GM12872 (cell line): ENCODE measurements around the gene SF3B3.

Experiments used
- TF ChIP-seq, protein P1 (sequence below): IDR thresholded peaks from 3 replicates; pipeline ENCODE4 v1.5.1; 2011; ENCODE audit warnings: low read depth, mild to moderate bottlenecking, low read length, moderate library complexity; ENCODE audit not compliant: insufficient read depth

Gene SF3B3

GRCh38 chr16:70523743-70524398, at the start of gene SF3B3:
SF3B3 (plus strand) TSS chr16:70523816; CDS start chr16:70526657, 2,841 bp downstream.
- TF ChIP-seq, protein P1, sequence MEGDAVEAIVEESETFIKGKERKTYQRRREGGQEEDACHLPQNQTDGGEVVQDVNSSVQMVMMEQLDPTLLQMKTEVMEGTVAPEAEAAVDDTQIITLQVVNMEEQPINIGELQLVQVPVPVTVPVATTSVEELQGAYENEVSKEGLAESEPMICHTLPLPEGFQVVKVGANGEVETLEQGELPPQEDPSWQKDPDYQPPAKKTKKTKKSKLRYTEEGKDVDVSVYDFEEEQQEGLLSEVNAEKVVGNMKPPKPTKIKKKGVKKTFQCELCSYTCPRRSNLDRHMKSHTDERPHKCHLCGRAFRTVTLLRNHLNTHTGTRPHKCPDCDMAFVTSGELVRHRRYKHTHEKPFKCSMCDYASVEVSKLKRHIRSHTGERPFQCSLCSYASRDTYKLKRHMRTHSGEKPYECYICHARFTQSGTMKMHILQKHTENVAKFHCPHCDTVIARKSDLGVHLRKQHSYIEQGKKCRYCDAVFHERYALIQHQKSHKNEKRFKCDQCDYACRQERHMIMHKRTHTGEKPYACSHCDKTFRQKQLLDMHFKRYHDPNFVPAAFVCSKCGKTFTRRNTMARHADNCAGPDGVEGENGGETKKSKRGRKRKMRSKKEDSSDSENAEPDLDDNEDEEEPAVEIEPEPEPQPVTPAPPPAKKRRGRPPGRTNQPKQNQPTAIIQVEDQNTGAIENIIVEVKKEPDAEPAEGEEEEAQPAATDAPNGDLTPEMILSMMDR, result no peak

DNA sequence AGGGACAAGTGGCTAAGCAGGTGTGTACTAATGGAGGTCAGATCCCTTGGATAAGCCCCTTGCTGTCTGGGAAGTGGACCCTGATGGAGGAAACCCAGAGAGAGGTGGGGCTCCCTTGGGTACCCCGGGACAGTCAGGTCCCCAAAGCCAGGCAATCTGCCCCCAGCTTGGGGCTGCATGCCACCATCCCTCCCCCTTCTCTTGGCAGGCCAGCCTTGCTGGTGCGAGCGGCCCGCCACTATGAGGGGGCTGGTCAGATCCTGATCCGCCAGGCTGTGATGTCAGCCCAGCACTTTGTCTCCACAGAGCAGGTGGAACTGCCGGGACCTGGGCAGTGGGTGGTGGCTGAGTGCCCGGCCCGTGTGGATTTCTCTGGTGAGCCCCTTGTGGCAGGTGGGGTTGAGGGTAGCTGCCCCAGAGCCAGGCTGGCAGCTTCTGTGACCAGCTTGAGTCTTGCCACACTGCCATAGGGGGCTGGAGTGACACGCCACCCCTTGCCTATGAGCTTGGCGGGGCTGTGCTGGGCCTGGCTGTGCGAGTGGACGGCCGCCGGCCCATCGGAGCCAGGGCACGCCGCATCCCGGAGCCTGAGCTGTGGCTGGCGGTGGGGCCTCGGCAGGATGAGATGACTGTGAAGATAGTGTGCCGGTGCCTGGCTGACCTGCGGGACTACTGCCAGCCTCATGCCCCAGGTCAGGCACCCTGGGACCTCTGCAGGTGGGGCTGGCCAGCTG, 49.1 kb upstream of the SF3B3 start:
- TF ChIP-seq, protein P1, result no peak

DNA sequence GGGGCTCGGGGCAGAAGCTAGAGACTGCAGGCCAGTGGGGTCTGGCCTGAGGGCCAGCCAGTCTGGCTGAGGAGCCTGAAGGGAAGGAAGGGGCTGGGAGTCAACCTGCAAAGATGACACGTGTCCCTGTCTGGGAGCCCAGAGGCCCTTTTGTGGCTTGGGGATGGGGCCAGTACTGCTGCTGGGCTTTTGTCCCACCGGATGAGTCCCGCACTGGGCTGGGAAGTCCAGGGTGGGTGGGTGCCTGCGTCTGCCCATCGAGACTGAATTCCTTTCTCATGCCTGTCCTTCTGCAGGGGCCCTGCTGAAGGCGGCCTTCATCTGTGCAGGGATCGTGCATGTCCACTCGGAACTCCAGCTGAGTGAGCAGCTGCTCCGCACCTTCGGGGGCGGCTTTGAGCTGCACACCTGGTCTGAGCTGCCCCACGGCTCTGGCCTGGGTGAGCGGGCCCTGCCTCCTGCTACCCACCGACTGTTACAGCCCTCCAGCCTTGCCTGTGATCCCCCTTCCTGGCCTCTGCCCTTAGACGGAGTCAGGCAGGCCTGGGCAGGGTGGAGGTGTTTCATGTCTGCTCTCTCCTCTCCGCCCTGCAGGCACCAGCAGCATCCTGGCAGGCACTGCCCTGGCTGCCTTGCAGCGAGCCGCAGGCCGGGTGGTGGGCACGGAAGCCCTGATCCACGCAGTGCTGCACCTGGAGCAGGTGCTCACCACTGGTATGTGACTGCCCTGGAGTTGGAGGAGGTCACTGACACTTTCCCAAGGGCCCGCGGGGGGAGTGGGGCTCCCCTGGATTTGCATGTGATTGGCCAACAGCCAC, 48.4 kb upstream of the SF3B3 start:
- TF ChIP-seq, protein P1, result no peak

DNA sequence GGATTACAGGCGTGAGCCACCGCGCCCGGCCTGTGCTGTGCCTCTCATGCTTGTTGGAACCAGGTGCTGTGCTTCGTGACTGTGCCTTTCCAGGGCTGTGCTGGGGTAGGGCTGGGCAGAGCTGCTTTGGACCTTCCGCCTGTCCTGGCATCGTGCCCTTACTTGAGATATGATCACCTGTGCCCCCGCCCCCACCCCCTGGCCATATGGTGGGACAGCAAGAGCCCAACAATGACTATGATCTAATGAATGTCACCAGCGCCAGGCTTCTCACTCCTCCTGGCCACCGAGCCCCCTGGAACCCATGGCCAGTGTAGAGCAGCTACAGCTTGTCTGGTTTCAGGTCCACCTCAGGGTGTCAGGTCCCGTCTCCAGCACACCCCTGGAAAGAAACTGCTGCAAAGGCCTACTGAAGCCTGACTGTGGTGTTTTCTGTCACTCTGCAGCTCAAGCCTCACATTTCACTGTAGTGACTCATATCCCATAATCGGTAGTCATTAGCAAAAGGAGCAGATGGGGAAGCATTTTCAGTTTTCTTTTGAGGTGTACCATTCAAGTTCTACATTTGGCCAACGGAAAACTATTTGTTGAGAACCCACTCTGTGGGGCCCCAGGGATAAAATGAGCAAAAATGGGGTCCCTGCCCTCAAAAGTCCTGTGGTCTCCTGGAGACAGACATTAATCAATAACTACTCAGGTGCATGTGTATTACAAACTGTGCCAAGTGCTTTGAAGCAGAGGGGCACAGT, 47.2 kb upstream of the SF3B3 start:
- TF ChIP-seq, protein P1, result no peak

DNA sequence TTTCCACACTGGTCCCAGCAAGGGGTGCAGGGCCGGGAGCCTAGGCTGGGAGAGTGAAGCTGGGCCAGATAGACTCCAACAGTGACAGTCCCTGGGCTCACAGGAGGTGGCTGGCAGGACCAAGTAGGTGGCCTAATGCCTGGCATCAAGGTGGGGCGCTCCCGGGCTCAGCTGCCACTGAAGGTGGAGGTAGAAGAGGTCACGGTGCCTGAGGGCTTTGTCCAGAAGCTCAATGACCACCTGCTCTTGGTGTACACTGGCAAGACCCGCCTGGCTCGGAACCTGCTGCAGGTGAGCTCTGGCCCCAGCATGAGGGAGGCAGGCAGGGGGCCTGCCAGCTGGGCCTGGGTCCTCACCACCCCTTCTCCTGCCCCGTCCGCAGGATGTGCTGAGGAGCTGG, 45.4 kb upstream of the SF3B3 start:
- TF ChIP-seq, protein P1, result no peak

GRCh38 chr16:70478912-70479341, 44.7 kb upstream of the SF3B3 start:
- TF ChIP-seq, protein P1, result no peak
